WTC11 (cell line): ENCODE results near the gene NT5DC1. TPM values are rescaled to one million over a fixed set of nuclear protein-coding genes. Genes with fewer than 3 reads are reported as not detected.

Source experiments
- ATF2 ChIP-seq: sonication (generic); formaldehyde crosslinking; IDR thresholded peaks from 2 replicates; pipeline ENCODE4 v1.8.1; 2022; ENCODE audit warnings: low read depth, missing genetic modification reagents, borderline replicate concordance
- CBFB ChIP-seq: sonication (generic); formaldehyde crosslinking; IDR thresholded peaks from 2 replicates; pipeline ENCODE4 v1.8.1; 2022; ENCODE audit warnings: mild to moderate bottlenecking, low read depth, missing genetic modification reagents
- CREB1 ChIP-seq: sonication (generic); formaldehyde crosslinking; IDR thresholded peaks from 2 replicates; pipeline ENCODE4 v1.8.0; 2023; ENCODE audit warnings: mild to moderate bottlenecking, missing genetic modification reagents
- ETV6 ChIP-seq: sonication (generic); formaldehyde crosslinking; IDR thresholded peaks from 2 replicates; pipeline ENCODE4 v1.8.1; 2022; ENCODE audit warnings: mild to moderate bottlenecking, missing genetic modification reagents
- FOXJ3 ChIP-seq: sonication (generic); formaldehyde crosslinking; IDR thresholded peaks from 2 replicates; pipeline ENCODE4 v1.9.0; 2021; ENCODE audit warnings: missing genetic modification reagents, mild to moderate bottlenecking, borderline replicate concordance
- FOXP1 ChIP-seq: sonication (generic); formaldehyde crosslinking; IDR thresholded peaks from 2 replicates; pipeline ENCODE4 v1.8.0; 2022; ENCODE audit warnings: missing genetic modification reagents, mild to moderate bottlenecking, moderate library complexity, borderline replicate concordance
- GABPB1 ChIP-seq: sonication (generic); formaldehyde crosslinking; IDR thresholded peaks from 2 replicates; pipeline ENCODE4 v1.8.1; 2023; ENCODE audit warnings: mild to moderate bottlenecking, missing genetic modification reagents
- MAX ChIP-seq: sonication (generic); formaldehyde crosslinking; IDR thresholded peaks from 2 replicates; pipeline ENCODE4 v1.8.0; 2022; ENCODE audit warnings: mild to moderate bottlenecking, missing genetic modification reagents
- MXD4 ChIP-seq: fragments of 250-450 bp; sonication (Bioruptor Pico); IDR thresholded peaks from 2 replicates; pipeline ENCODE4 v1.8.0; 2021; ENCODE audit warnings: mild to moderate bottlenecking, moderate library complexity, borderline replicate concordance
- NR3C1 ChIP-seq: sonication (generic); formaldehyde crosslinking; conservative IDR thresholded peaks from 2 replicates; pipeline ENCODE4 v1.8.1; 2023; ENCODE audit warnings: low read depth, mild to moderate bottlenecking, missing genetic modification reagents
- OVOL2 ChIP-seq: fragments of 250-450 bp; sonication (Bioruptor Pico); IDR thresholded peaks from 2 replicates; pipeline ENCODE4 v1.9.0; 2021; ENCODE audit warnings: mild to moderate bottlenecking, borderline replicate concordance
- PRDM15 ChIP-seq: sonication (generic); formaldehyde crosslinking; IDR thresholded peaks from 2 replicates; pipeline ENCODE4 v1.8.0; 2022; ENCODE audit warnings: missing genetic modification reagents
- PRRX2 ChIP-seq: fragments of 250-450 bp; sonication (Bioruptor Pico); IDR thresholded peaks from 2 replicates; pipeline ENCODE4 v1.8.0; 2021; ENCODE audit warnings: mild to moderate bottlenecking
- RELA ChIP-seq: sonication (generic); formaldehyde crosslinking; IDR thresholded peaks from 2 replicates; pipeline ENCODE4 v1.8.1; 2022; ENCODE audit warnings: missing genetic modification reagents, mild to moderate bottlenecking, borderline replicate concordance
- SMAD3 ChIP-seq: sonication (generic); formaldehyde crosslinking; IDR thresholded peaks from 2 replicates; pipeline ENCODE4 v1.8.0; 2022; ENCODE audit warnings: missing genetic modification reagents, mild to moderate bottlenecking, borderline replicate concordance
- SOX15 ChIP-seq: fragments of 250-450 bp; sonication (Bioruptor Pico); IDR thresholded peaks from 2 replicates; pipeline ENCODE4 v1.9.0; 2021; ENCODE audit warnings: mild to moderate bottlenecking
- SP1 ChIP-seq: sonication (generic); formaldehyde crosslinking; conservative IDR thresholded peaks from 2 replicates; pipeline ENCODE4 v1.8.1; 2022; ENCODE audit warnings: missing genetic modification reagents
- STAT6 ChIP-seq: sonication (generic); formaldehyde crosslinking; conservative IDR thresholded peaks from 2 replicates; pipeline ENCODE4 v1.8.1; 2023; ENCODE audit warnings: mild to moderate bottlenecking, low read depth, missing genetic modification reagents, moderate library complexity
- TP53 ChIP-seq: sonication (generic); formaldehyde crosslinking; IDR thresholded peaks from 2 replicates; pipeline ENCODE4 v1.8.1; 2023; ENCODE audit warnings: mild to moderate bottlenecking, missing genetic modification reagents
- USF1 ChIP-seq: sonication (generic); formaldehyde crosslinking; IDR thresholded peaks from 2 replicates; pipeline ENCODE4 v1.8.0; 2022; ENCODE audit warnings: mild to moderate bottlenecking, missing genetic modification reagents
- ZNF138 ChIP-seq: sonication (generic); formaldehyde crosslinking; conservative IDR thresholded peaks from 2 replicates; pipeline ENCODE4 v1.8.1; 2022; ENCODE audit warnings: mild to moderate bottlenecking, moderate library complexity, missing genetic modification reagents
- ZNF232 ChIP-seq: sonication (generic); formaldehyde crosslinking; IDR thresholded peaks from 2 replicates; pipeline ENCODE4 v1.8.0; 2022; ENCODE audit warnings: mild to moderate bottlenecking, missing genetic modification reagents
- ZNF416 ChIP-seq: fragments of 250-450 bp; sonication (Bioruptor Pico); IDR thresholded peaks from 2 replicates; pipeline ENCODE4 v1.9.0; 2021; ENCODE audit warnings: mild to moderate bottlenecking, inconsistent platforms
- ZNF425 ChIP-seq: fragments of 250-450 bp; sonication (Bioruptor Pico); conservative IDR thresholded peaks from 2 replicates; pipeline ENCODE4 v1.9.0; 2021; ENCODE audit warnings: mild to moderate bottlenecking
- ZNF512 ChIP-seq: sonication (generic); formaldehyde crosslinking; IDR thresholded peaks from 2 replicates; pipeline ENCODE4 v1.8.1; 2022; ENCODE audit warnings: missing genetic modification reagents, borderline replicate concordance
- ZNF671 ChIP-seq: fragments of 250-450 bp; sonication (Bioruptor Pico); IDR thresholded peaks from 2 replicates; pipeline ENCODE4 v1.8.0; 2021; ENCODE audit warnings: mild to moderate bottlenecking
- total RNA-seq: library from RNA; stranded (reverse); gene quantifications from 3 replicates; pipeline ENCODE4 v1.2.3, GENCODE V29; 2021

Gene NT5DC1
- total RNA-seq, 1 experiment from 2014 or later, result 67.9 TPM

- TF ChIP-seq NR3C1, result no peak
- TF ChIP-seq STAT6 (CRISPR knock-in tag), result no peak
- TF ChIP-seq ZNF425, result no peak
- no peak for TF ChIP-seq ZNF138 (CRISPR knock-in tag)
- no peak for TF ChIP-seq CBFB
- TF ChIP-seq ATF2 (CRISPR knock-in tag), result no peak
- TF ChIP-seq ETV6 (CRISPR knock-in tag), result peak; percentile 74; the same call in 1 of the 2 replicates
- no peak for TF ChIP-seq OVOL2 (CRISPR knock-in tag)
- TF ChIP-seq FOXP1, result peak; percentile 68; the same call in 1 of the 2 replicates
- TF ChIP-seq ZNF416, result no peak
- TF ChIP-seq SMAD3, result peak; percentile 75
- no peak for TF ChIP-seq FOXJ3 (CRISPR knock-in tag)
- no peak for TF ChIP-seq ZNF671 (CRISPR knock-in tag)
- TF ChIP-seq TP53, result no peak
- peak; percentile 37 for TF ChIP-seq SP1 (CRISPR knock-in tag)
- no peak for TF ChIP-seq RELA
- no peak for TF ChIP-seq PRRX2 (CRISPR knock-in tag)
- no peak for TF ChIP-seq ZNF512 (CRISPR knock-in tag)
- TF ChIP-seq ZNF232 (CRISPR knock-in tag), result peak; percentile 89; the same call in 1 of the 2 replicates
- peak; percentile 67; the same call in 1 of the 2 replicates for TF ChIP-seq MAX (CRISPR knock-in tag)
- TF ChIP-seq USF1 (CRISPR knock-in tag), result 0 out of 2 replicates have a peak, but pooled peaks have one; percentile 46
- 0 out of 2 replicates have a peak, but pooled peaks have one; percentile 36 for TF ChIP-seq PRDM15 (CRISPR knock-in tag)
- TF ChIP-seq SOX15 (CRISPR knock-in tag), result no peak
- TF ChIP-seq MXD4 (CRISPR knock-in tag), result no peak
- 0 out of 2 replicates have a peak, but pooled peaks have one; percentile 68 for TF ChIP-seq GABPB1
- no peak for TF ChIP-seq CREB1 (CRISPR knock-in tag)
Measured at GRCh38 chr6:116253505-116254296, 153.0 kb downstream of the NT5DC1 start, which contains the start of gene TSPYL4 (continued).
